HUES6 (cell line): ENCODE measurements around the gene CELSR1.

Experiments
- H3K27ac ChIP-seq: 2 replicates; pipeline ENCODE4 v1.7.0; 2013; ENCODE audit warnings: low read depth, mild to moderate bottlenecking, low read length, inconsistent platforms
- H3K27me3 ChIP-seq: 2 replicates; pipeline ENCODE4 v1.6.1; 2013; ENCODE audit warnings: low read length; ENCODE audit not compliant: control insufficient read depth, insufficient read depth
- H3K36me3 ChIP-seq: 2 replicates; pipeline ENCODE4 v1.6.1; 2013; ENCODE audit warnings: low read length; ENCODE audit not compliant: control insufficient read depth, insufficient read depth
- H3K4me1 ChIP-seq: 2 replicates; pipeline ENCODE4 v1.6.1; 2013; ENCODE audit warnings: low read length; ENCODE audit not compliant: control insufficient read depth, insufficient read depth
- H3K4me3 ChIP-seq: 2 replicates; pipeline ENCODE4 v1.5.1; 2013; ENCODE audit warnings: low read depth, low read length
- H3K9ac ChIP-seq: one replicate; pipeline ENCODE4 v1.6.1; 2013; ENCODE audit warnings: mild to moderate bottlenecking, low read length
- H3K9me3 ChIP-seq: 2 replicates; pipeline ENCODE4 v1.6.1; 2013; ENCODE audit warnings: low read depth, low read length; ENCODE audit not compliant: control insufficient read depth, insufficient read depth

Gene CELSR1

DNA sequence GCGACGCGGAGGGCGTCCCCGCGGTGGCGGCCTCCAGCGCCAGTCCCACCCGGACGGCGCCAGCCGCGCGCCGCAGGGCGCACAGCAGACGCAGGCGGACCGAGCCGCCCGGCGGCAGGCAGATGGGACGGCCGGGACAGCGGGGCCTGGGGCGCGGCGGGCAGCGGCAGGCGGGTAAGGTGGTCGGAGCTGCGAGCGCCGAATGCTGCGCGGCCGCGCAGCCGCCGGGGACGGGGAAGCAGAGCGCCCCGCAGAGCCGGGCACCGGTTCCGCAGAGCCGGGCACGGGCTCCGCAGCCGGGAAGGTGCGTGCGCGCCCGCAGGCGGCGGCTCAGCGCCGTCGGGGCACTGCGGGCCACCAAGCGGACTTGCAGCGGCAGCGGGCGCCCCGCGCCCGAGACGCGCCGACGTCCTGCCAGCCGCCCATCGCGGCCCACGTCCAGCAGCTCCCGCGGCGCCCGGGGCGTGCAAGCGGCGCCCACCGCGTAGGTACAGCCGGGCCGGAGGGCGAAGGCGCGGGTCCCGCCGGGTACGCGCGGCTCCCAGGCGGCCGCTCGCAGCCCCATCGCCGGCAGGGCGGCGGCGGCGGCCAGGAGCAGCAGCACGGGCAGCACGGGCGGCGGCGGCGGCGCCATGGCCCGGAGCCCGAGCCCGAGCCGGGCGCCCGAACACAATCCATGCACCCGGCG lies 739 bp downstream of the CELSR1 start:
- Histone ChIP-seq H3K36me3 (peaks cover 16% of the 10 kb centered on the region), H3K9ac (peak overlapping the region; percentile 33), H3K4me1 (peaks cover 14% of the 10 kb centered on the region), H3K27me3 (peaks cover 56% of the 10 kb centered on the region), H3K9me3 (peaks cover 10% of the 10 kb centered on the region; the same call in 1 of the 2 replicates), H3K4me3 (peak overlapping the region; percentile 58), H3K27ac (no peak overlapping the region)

DNA sequence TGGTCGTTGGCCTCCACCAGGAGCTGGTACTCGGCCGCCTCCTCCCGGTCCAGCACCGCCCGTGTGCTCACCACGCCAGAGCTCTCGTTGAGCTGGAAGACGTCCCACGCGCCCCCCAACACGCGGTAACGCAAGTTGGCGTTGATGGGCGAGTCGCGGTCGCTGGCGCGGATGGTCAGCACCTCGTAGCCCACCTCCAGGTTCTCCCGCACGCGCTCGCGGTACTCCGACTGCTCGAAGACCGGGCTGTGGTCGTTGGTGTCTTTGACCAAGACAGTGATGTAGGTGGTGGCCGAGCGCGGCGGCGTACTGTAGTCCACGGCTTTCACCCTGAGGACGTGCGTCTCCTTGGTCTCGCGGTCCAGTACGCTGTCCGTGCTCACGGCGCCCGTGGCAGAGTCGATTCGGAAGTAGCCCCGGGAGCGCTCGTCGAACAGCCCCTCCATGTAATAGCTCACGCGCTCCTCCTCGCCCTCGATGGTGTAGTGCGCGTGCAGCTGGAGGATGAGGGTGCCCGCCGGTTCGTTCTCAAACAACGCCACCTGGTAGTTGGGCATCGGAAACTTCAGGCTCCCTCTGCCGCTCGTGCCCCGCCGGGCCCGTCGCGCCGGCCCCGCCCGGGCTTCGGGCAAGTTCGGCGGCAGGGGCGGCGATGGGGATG lies 1.4 kb downstream of the CELSR1 start:
- Histone ChIP-seq H3K27ac (no peak overlapping the region), H3K9ac (no peak overlapping the region), H3K4me1 (peaks cover 14% of the 10 kb centered on the region), H3K27me3 (peaks cover 56% of the 10 kb centered on the region), H3K36me3 (peaks cover 16% of the 10 kb centered on the region), H3K4me3 (peak overlapping the region; percentile 58), H3K9me3 (peaks cover 10% of the 10 kb centered on the region; the same call in 1 of the 2 replicates)

DNA sequence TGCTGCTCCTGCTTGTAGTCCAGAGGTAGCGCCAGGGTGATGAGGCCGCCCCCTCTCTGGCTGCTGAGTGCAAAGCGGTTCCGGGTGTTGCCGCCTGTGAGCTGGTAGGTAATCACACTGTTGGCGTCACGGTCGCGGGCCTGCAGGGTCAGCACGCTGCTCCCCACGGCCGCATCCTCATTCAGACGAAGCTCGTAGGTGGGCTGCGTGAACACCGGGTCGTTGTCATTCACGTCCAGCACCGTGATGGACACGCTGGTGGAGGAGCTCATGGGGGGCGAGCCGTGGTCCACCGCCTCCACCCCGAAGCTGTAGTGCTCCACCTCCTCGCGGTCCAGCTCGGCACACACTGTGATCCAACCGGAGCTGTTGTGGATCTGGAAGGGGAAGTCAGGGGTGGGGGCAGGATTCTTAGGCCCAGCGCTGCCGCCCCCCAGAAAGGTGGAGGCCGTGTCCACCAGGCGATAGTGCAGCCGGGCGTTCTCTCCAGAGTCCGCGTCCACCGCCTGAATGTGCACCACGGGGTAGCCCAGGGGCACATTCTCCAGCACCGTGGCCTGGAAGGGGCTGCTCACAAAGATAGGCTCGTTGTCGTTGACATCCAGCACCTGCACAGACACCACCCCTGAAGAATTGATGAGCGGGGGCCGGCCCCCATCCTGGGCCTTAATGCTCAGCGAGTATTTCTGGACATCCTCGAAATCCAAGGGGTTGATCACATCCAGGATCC lies 2.4 kb downstream of the CELSR1 start:
- H3K4me1 ChIP-seq, result peaks cover 14% of the 10 kb centered on the region
- peaks cover 10% of the 10 kb centered on the region; the same call in 1 of the 2 replicates for H3K9me3 ChIP-seq
- no peak overlapping the region for H3K27ac ChIP-seq
- H3K4me3 ChIP-seq, result no peak overlapping the region
- peaks cover 52% of the 10 kb centered on the region for H3K27me3 ChIP-seq
- H3K9ac ChIP-seq, result no peak overlapping the region
- H3K36me3 ChIP-seq, result peaks cover 16% of the 10 kb centered on the region

DNA sequence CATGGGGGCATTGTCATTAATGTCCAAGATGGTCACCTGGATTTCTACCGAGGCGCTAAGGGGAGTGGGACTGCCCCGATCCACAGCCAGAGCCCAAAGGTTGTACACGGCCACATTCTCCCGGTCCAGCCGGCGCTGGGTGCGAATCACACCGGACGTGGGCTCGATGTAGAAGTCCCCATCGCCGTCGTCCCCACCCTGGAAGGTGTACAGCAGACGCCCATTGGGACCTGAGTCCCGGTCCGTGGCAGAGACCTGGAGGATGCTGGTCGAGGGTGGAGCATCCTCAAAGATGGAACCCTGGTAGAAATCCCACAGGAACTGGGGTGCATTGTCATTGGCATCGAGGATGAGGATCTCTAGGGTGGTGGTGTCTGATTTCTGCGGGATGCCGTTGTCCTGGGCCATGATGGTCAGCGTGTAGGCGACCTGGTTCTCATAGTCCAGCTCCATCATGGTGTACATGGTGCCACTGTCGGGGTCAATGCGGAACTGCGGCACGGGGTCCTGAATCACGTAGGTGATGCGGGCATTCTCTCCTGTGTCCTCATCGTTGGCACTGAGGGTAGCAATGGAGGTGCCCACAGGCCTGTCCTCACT lies 3.1 kb downstream of the CELSR1 start:
- Histone ChIP-seq H3K9ac (no peak overlapping the region), H3K36me3 (peaks cover 16% of the 10 kb centered on the region), H3K27me3 (peaks cover 48% of the 10 kb centered on the region), H3K9me3 (peaks cover 10% of the 10 kb centered on the region; the same call in 1 of the 2 replicates), H3K27ac (no peak overlapping the region), H3K4me3 (no peak overlapping the region), H3K4me1 (peaks cover 14% of the 10 kb centered on the region)

DNA sequence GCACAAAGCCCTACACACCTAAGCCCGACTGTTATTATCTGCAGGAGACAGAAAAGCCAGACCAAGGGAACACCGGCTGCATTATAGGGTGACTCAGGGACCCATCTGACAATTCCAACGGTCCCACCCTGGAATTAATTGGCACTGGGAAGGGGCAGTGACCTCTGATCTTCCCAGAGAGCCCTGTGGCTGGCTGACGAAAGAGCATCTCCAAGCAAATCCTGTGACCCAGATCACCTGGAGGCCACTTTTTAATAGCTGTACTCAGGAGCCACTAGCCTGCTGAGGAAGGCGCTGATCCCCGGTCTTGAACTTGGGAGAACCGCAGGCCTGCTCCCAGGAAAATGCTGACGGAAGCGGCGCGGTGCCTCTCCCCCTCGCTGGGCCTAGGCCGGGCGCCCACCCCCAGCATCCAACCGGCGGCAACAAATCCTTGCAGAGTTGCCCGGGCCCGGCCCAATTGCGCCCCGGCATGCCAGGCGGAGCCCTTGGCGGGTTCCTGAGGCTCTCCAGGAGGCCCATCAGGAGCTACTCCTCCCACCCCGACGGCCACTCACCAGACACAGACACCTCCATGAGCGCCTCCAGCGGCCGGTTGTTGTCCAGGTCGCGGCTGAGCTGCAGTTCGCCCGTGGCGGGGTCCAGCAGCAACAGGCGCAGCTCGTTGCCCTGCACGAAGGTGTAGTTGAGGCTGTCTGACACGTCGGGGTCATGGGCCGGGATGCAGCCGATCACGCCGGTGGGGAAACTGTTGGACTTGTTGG lies 4.2 kb downstream of the CELSR1 start:
- H3K36me3 ChIP-seq, result peaks cover 16% of the 10 kb centered on the region
- H3K27me3 ChIP-seq, result peaks cover 38% of the 10 kb centered on the region
- H3K27ac ChIP-seq, result no peak overlapping the region
- H3K4me3 ChIP-seq, result 0 out of 2 replicates have a peak overlapping the region, but pooled peaks have one; percentile 12
- H3K9me3 ChIP-seq, result peaks cover 10% of the 10 kb centered on the region; the same call in 1 of the 2 replicates
- H3K4me1 ChIP-seq, result peaks cover 9% of the 10 kb centered on the region
- H3K9ac ChIP-seq, result no peak overlapping the region

DNA sequence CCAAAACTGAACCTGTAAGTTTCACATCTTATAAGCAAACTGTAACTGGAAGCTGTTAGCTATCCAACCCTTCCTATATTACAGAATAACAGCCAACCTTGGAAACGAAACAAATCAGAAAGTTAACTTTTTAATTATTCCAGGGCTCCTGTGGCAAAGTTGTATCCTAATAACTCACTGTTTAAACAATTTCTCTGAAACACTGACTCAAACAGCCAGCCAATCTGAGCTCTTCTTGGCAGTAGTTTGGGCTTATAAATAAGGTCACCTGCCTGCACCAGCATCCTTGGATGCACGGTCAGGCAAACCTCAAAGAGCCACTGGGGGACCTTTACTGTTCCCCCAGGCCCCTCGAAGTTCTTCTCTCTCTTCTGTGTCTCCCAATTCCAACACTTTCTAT lies 5.0 kb downstream of the CELSR1 start:
- H3K4me3 ChIP-seq, result 0 out of 2 replicates have a peak overlapping the region, but pooled peaks have one; percentile 12

DNA sequence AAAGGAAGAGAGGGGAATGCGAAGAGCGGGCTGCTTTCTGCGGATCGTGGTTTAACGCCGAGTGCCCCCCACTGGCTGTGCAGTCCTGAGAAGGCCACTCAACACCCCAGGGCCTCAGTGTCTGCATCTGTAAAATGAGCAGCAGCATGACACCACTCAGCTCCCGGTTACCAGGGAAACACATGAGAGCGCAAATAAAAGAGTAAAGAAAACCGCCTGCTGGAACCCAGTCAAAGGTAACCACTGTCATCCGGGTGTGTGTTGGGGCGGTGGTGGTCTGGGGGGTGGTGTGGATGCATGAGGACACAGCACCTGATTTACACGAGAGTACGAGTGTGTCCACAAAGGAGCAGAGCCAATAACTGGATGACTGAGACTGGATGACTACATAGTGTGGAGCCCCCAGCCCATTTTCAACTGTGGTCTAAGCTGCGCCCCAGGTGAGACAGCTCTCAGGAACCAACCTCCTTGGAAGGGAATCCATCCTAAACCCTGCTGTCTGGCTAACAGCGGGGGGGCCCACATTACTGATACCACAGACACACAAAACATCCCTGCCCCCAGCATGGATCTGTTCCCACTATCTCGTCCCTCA lies 5.7 kb downstream of the CELSR1 start:
- Histone ChIP-seq H3K27ac (no peak overlapping the region), H3K9ac (no peak overlapping the region), H3K36me3 (peaks cover 16% of the 10 kb centered on the region), H3K9me3 (peaks cover 10% of the 10 kb centered on the region; the same call in 1 of the 2 replicates), H3K4me1 (peaks cover 14% of the 10 kb centered on the region), H3K27me3 (peaks cover 29% of the 10 kb centered on the region), H3K4me3 (no peak overlapping the region)

More for the DNA sequence above, 5.0 kb downstream of the CELSR1 start:
- Histone ChIP-seq H3K27ac (no peak overlapping the region), H3K9me3 (peaks cover 10% of the 10 kb centered on the region; the same call in 1 of the 2 replicates), H3K36me3 (peaks cover 16% of the 10 kb centered on the region), H3K9ac (no peak overlapping the region), H3K27me3 (peaks cover 31% of the 10 kb centered on the region), H3K4me1 (peaks cover 14% of the 10 kb centered on the region)

DNA sequence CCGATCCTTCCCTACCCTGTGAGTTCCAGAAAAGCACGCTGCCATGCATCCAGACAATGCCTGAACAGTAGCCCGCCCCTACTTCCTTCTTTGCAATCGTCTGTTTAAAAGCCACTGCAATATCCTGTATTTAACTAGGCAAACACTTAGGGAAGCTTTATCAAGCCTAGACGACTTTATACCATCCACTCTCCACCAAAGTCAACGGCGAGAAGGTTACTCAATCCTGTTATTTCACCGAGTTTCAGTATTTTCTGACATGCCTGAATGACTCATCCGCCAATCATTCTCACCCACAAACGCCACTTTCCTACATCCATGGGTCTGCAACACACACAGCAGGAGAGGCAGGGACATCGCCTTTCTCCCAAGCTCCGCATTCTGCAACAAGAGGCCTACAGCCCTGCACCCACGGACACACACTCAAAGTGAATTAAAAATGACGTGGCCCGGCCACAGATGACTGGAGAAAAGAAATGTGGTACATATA lies 9.3 kb downstream of the CELSR1 start:
- Histone ChIP-seq H3K27ac (no peak overlapping the region), H3K4me3 (no peak overlapping the region), H3K36me3 (no peaks in the 10 kb centered on the region), H3K27me3 (no peaks in the 10 kb centered on the region), H3K9me3 (no peaks in the 10 kb centered on the region), H3K4me1 (peaks cover 20% of the 10 kb centered on the region), H3K9ac (no peak overlapping the region)

DNA sequence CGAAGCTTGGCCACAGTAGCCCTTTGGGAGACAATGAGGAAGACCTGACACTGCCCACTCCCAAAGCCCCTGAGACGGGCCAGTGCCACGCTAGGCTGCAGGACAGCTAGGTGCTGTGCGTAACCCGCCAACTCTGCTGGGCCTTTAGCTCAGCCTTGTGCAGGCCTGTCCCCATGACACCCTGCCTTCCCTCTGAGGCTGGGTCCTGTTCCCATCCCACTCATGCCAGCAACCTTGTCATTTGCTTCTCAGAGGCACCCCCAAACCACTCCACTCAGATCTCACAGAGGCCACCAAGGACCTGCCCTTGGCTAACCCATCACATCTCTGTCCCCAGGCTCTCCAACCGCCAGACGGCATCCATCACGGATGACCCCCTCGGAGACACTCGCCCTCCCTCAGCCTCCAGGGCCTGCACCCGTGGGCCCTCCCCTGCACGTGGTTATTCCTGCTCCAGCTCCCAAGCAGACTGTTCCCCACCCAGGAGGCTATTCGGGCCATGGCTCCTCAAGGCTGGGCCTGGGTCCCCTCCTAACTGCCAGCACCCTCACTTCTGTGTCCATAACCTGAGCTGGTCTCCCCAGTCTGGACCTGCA lies 11.1 kb downstream of the CELSR1 start:
- Histone ChIP-seq H3K4me3 (no peak overlapping the region), H3K9me3 (no peaks in the 10 kb centered on the region), H3K27ac (no peak overlapping the region), H3K36me3 (no peaks in the 10 kb centered on the region), H3K27me3 (no peaks in the 10 kb centered on the region), H3K9ac (no peak overlapping the region), H3K4me1 (peaks cover 12% of the 10 kb centered on the region; the same call in 1 of the 2 replicates)
